Stimulated activated CD8-positive, alpha-beta memory T cell treated with anti-CD3 and anti-CD28 coated beads, Interleukin-7, amount 100 ng/mL, for 1 hour (primary cell): Measurements from ENCODE around the gene TEX35.

ENCODE experiments used
- DNase-seq, 2 donors: peaks; one replicate each; pipeline ENCODE4 v3.0.0-alpha.2; 2020; ENCODE audit warnings: low read depth in 2 of 2

TEX35 gene

GRCh38 chr1:178512566-178513277 is at the start of gene TEX35:
Gene TEX35, plus strand, starts transcription at chr1:178513109. Its CDS starts 80 bp downstream, at chr1:178513189.
- no peak for DNase-seq

- no peak for DNase-seq
These were observed 48.8 kb upstream of the TEX35 start for GRCh38 chr1:178464141-178464540.

DNA sequence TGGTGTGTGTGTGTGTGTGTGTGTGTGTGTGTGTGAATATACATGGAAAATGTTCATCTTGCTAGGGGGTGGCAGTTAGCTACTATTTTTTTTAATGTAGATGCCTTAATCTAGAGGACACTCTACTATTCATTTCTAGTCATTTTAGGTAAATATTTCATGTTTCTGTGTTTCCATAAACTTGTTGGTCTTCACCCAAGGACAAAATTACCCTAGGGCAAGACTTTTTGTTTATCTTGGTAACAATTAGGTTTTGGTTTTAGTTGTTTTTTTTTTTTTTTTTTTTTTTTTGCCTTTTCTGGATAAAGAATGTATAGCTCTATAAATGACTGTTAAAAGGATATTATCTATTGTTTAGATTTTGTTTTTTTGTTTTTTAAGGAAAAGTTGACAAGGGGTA is 48.3 kb upstream of the TEX35 start:
- no peak for DNase-seq

GRCh38 chr1:178465011-178465410 is 47.9 kb upstream of the TEX35 start:
- no peak for DNase-seq

DNA sequence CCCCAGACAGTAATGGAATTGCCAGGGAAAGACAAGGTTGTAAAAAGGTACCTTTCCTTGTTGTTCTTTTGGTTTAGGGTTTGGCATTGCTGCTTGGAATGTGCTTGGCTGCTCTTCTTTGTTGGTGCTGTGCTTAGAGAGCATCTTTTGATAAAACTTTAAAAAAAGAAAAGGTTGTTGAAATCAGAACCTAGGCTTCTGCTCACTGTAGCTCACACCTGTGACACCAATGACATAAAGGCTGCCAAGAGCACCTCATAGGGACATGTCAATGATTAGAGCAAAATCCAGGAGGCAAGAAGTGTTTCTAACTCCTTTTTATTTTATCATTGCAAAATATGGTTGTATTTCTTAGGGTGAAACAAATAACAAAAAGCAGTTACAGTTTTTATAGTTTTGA is 45.1 kb upstream of the TEX35 start:
- no peak for DNase-seq

DNA sequence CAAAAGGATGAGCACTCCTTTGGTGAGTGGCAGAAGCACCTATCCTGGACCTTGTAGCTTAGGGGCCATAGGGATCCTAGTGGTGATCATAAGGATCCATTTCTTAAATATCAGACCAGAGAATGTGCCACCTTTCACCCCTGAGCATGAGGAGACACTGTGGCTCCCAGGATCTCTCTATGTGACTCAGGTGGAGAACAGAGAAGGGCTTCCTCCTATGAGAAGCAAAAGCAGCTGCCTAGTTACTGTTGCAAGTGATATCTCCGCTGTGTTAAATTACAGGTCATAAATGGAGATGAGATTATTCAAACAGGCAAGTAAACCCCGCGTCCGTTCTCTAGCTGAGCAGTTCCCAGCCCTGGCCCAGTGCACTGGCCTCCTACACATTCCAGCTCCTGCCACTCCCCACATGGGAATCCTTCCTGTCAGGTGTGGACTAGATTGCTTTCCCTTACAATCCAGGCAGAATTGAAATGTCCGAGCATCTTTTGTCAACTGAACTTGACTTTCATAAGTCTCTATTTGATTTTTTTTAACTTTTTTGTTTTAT is 42.4 kb upstream of the TEX35 start:
- no peak for DNase-seq

DNA sequence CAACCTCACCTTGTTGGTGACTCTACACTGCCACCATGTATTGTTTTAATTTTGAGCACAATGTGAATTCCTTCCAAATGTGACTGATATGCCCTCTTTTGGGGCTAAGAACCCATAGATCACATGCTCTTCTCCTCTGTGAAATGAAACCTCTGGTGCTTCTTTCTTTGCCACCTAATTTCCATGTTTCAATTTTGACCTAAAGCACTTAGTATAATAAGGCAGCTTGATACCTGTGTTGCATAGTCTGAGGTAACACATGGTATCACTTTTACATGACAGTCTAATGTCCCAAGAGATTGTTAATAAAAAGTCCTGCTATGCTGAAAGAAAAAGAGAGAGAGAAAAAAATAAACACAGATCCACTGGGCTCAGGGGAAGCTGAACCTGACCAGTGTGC is 40.4 kb upstream of the TEX35 start:
- no peak for DNase-seq

GRCh38 chr1:178477373-178477772 is 35.5 kb upstream of the TEX35 start:
- DNase-seq, result no peak

DNA sequence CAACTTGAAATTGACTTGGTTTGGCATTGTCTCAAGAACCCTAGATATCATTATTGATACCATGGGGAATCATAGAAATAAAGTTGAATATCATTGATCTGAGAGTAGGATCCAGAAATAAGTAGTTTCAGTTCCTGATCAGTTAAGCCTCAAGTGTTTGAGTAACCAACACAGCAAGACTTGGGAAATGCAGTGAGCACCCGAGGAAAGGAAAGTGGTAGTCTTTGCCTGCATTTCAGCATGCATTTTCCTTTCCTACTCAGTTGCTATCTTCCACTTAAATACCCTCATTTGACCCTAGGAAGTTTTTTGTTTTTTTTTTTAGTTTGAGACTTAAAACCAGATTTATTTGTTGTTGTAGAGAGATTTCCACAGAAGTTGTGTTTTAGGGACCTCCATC is 35.1 kb upstream of the TEX35 start:
- DNase-seq, result no peak

GRCh38 chr1:178483251-178483957 is 29.5 kb upstream of the TEX35 start:
- no peak for DNase-seq

DNA sequence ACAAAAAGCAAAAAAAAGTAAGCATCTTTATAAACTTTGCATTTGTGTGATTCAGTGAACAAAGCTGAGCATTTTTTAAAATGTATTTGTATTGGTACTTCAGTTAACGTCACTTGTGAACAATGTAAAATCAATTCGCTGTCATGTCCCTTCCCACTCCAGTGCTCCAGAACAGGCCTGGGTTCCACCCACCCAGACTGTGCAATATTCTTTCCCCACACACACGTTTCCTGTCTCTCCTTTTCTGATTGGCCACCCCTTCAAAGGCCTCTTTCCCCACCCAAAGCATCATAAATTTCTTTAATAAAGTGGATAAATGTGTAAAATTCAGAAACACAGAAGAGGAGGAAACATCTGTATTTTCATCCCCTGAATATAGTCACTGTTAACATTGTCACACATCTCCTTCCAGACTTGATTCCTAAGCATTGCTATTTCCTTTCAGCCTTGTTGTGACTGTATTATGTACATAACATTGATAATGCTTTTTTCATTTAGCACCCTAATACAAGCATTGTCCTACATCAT is 28.1 kb upstream of the TEX35 start:
- no peak for DNase-seq

- DNase-seq, result no peak
These were observed 27.3 kb upstream of the TEX35 start for GRCh38 chr1:178485541-178485981.

DNA sequence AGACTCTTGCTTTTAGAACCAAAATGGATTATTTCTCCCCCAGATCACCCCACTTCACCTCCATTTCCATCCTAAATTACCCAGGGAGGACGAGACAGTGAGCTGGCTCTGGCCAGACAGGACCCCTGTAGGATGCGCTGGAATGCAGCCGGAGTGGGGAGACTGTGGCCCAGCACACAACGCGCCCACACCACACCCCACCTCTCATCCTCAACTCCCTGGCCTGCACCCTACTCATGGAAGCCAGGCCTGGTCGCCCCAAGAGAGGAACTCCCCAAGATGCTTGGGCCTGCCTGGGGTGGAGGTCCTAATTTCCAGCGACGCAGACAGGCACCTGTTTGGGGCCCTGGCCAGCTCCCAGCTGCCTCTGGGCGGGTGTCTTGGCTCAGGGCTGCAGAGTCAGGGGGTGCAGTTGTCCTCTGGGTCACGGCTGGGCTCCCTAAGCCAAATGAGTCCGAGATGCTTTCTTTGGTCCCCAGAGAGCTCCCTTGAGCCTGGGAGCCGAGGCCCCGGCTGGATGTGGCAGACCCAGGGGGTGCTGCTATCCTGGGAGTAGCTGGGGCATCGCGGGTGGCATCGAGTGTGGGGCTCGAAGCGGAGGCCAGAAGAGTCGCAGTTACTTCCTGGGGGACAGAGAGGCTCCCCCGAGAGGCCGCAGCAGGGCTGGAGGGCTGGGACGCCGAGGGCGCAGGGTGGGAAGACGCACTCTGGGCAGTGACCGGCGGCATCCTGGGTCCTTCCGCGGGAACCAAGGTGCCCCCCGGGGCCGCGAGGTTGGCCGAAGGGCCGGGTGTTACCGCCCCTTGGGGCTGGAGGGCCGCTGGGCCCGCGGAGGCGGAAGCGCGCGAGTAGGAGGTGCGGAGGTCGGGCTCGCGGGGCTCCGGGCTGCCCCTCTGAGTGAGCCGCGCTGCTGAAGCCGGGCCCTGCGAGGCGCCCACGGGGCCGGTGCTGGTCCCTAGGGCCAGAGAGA is 26.5 kb upstream of the TEX35 start:
- DNase-seq, result no peak

DNA sequence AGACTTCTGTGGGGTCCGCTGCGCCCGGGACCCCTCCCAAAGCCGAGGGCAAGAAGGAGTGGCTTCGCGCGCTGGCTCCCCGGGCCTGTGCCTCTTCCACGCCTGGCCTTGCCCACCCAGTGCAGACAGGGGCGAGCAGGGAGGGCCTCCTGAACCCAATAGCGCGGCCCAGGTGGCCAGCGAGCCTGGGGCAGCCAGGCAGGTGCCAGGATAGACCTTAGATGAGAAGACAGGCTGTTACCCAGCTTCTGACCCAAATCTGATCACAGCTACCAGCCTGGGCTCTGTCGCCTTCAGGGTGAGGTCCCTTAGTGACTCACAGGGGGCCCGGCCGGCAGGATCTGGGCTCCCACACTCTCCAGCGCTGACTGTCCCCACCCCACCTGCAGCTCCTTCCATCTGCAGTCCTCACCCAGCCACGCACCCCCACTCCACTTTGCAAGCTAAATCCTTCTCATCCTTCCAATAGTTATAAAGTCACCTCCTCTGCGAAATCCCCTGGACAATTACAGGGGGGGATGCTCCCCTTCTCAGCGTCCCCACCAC is 25.8 kb upstream of the TEX35 start:
- DNase-seq, result no peak

GRCh38 chr1:178488393-178488792 is 24.5 kb upstream of the TEX35 start:
- DNase-seq, result no peak

DNA sequence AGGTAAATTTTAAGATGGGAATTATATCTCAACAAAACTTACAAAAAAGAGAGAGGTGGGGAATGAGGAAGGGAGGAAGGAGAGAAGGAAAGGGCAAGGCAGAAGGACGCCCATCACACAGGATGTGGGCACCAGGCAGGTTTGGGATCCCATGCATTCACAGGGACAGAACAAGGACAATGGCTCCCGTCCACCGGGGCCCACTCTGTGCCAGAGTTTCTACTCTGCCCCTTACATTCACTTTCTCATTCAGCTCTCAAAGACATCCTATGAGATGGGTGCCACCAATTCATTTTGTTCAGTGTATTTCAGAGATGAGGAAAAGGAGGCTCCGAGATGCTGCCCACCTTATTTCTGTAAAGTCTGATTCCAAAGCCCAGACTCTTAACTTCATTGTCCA is 23.5 kb upstream of the TEX35 start:
- no peak for DNase-seq

- DNase-seq, result no peak
These were observed 22.8 kb upstream of the TEX35 start for GRCh38 chr1:178490136-178490535.

GRCh38 chr1:178490967-178491366 is 21.9 kb upstream of the TEX35 start:
- DNase-seq, result no peak

DNA sequence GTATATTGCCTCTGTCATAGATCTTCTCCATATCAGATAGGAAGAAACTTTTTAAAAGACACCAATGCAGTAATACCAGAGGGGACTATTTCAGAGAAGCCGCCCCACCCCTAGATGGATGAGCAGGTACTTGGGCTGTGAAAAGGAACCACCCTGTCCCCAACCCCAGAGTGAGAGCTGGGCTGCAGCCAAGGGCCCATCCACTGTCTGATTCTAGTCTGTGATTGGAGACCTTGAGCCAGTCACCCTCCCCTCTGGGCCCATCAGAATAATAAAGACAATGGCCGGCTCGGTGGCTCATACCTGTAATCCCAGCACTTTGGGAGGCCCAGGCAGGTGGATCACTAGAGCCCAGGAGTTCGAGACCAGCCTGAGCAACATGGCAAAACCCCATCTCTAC is 21.2 kb upstream of the TEX35 start:
- DNase-seq, result no peak

DNA sequence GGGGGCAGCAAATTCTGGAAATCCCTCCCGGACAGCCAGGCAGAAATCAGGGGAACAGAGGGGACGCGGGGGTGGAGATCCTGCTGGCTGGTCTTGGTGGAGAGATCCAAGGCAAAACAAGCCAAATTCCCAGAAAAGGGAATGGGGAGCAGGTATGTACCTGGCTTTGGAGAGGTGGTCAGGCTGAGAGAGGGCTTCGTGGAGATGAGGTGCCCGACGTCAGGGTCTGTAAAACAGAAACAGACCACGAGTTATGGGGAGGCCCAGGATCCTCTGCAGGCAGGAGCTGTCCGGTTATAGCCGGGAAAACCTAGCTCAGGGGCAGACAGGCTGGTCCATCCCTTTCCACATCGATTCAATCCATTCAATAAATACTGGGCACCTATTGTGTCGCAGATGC is 20.6 kb upstream of the TEX35 start:
- no peak for DNase-seq

DNA sequence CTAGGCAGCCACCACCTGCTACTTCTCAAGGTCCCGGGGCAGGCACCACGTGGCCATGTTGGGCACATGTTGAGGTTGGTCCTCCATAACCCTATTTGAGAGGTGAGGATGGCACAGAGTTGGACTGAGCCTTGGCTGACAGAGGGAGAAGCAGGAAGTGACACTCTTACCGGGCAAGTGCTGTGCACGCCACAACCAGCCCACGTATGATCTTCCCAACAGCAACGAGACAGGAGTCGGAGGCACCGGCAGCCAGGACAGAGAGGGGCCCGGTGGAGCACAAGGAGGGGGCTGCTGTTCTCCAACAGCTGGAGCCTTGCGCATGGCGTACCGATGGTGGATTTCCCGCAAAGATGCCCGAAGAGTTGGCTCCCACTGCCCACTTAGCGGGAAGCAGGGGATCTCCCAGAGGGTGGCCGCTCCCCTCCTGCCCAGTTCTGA is 19.6 kb upstream of the TEX35 start:
- no peak for DNase-seq
